Karpas-422 (cell line): ENCODE measurements around the gene CLEC5A. TPM values are rescaled to one million over a fixed set of nuclear protein-coding genes. Genes with fewer than 3 reads are reported as not detected.

ENCODE experiments used
- total RNA-seq: library from RNA; depleted of rRNA; stranded (reverse); fragments of >200 nt; shearing (Covaris generic); gene quantifications from 2 replicates; pipeline ENCODE4 v1.2.3, GENCODE V29; 2014; ENCODE audit warnings: low replicate concordance; rRNA removed

Gene CLEC5A
- total RNA-seq, 1 experiment from 2014 or later: not detected

Other genes with a start within 250 kb of the CLEC5A start
- gene DENND11, start 244.8 kb downstream of the CLEC5A start, total RNA-seq: 16.2 and 17.9 TPM in 2 replicates
- gene WEE2, start 238.6 kb downstream of the CLEC5A start, total RNA-seq: 0.04 TPM in 1 of 2 replicates, not detected in the other
- 176 and 231 TPM in 2 replicates for gene SSBP1, start 208.6 kb downstream of the CLEC5A start, total RNA-seq
- gene TAS2R3, start 182.9 kb downstream of the CLEC5A start, total RNA-seq: 0.94 and 1.0 TPM in 2 replicates
- gene TAS2R4, start 170.3 kb downstream of the CLEC5A start, total RNA-seq: 0.43 and 1.3 TPM in 2 replicates
- gene TAS2R5, start 156.8 kb downstream of the CLEC5A start, total RNA-seq: 0.90 and 2.5 TPM in 2 replicates
- gene PRSS37, start 105.5 kb downstream of the CLEC5A start, total RNA-seq: not detected in 2 replicates
- not detected in 2 replicates for gene OR9A4, start 30.6 kb downstream of the CLEC5A start, total RNA-seq
- not detected in 2 replicates for gene TAS2R38, start 26.8 kb upstream of the CLEC5A start, total RNA-seq
- gene MGAM, start 48.9 kb upstream of the CLEC5A start, total RNA-seq: not detected in 2 replicates
- not detected in 2 replicates for gene MGAM2, start 164.7 kb upstream of the CLEC5A start, total RNA-seq